Activated CD4-positive, alpha-beta T cell treated with anti-CD3 and anti-CD28 coated beads for 4 hours (primary cell): ENCODE data around the gene METTL23.

Experiments used
- DNase-seq, 2 donors: peaks; one replicate each; pipeline ENCODE4 v3.0.0-alpha.2; 2020

The METTL23 gene

DNA sequence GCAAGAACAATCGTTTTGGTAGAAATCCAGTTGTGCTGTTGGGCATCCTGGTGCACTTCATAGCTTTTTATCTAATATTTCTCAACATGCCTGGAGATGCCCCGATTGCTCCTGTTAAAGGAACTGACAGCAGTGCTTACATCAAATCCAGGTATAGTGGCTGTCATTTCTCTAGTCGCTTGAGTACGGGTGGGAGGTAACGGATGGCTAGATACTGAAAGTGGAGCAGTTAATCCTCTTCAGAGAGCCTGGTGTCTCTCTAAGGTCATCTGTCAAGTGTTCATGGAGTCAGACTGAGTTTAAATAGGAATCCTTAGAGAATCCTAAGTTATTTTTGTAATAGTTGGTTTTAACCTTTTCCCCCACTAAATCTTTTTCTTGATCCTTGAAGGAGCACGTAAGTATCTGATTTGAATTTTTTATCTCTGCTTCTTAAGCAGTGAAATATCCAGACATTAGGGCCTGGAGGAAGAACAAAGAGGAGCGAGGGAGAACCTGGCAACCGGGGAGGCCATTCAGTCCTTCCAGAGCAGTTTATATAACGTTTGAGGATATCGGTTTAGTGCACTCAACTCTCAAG is 48.5 kb downstream of the METTL23 start:
- DNase-seq: no peak

GRCh38 chr17:76781056-76781982 is 54.7 kb downstream of the METTL23 start:
- DNase-seq: no peak

DNA sequence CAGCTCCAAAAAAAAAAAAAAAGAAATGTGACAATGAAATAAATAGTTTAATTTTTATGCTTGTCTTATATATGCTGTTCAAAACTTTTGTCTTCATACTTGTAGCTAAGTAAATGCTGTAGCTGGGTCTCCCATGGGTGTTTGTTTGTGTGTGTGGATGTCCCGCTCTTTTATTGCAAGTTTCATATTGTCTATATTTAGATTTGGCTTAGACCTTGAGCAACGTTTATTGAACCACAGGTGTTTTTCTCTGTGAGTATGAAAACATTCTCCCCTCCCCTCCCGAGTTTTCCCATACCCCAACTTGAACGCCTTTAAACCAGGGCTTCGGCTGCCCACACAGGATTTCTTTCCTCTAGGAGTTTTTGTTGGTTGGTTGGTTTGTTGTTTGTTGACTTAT is 56.5 kb downstream of the METTL23 start:
- no peak for DNase-seq
